Measurements from ENCODE around the gene OR11H7. TPM values are rescaled to one million over a fixed set of nuclear protein-coding genes. Genes with fewer than 3 reads are reported as not detected.
"Not testable (repeated sequence)": the region's sequence is repeated elsewhere in the genome, so short reads cannot be mapped to it uniquely, and the experiment has no call there.

Gene OR11H7
- total RNA-seq, 2 experiments from 2014 or later: not detected

- no TSS peak for BruUV-seq (replicated peaks)
- Histone ChIP-seq H3K9me3 (ENCODE audit: low read length) (no peaks in the 10 kb centered on the region), H3K4me3 (ENCODE audit: low read depth, low read length, poor library complexity, severe bottlenecking) (no peak overlapping the region), H3K4me1 (ENCODE audit: insufficient read depth, low read length, poor library complexity, severe bottlenecking) (no peaks in the 10 kb centered on the region), H3K36me3 (ENCODE audit: insufficient read depth, low read length) (no peaks in the 10 kb centered on the region), H3K79me2 (ENCODE audit: insufficient read depth, low read depth, low read length) (no peaks in the 10 kb centered on the region), H4K20me1 (ENCODE audit: insufficient read depth, low read length) (no peaks in the 10 kb centered on the region), H3K4me2 (ENCODE audit: low read length) (no peak overlapping the region), H2AFZ (ENCODE audit: low read length) (no peak overlapping the region), H3K9me2 (ENCODE audit: insufficient read depth, low read length) (no peaks in the 10 kb centered on the region), H3K27ac (ENCODE audit: low read depth, low read length, poor library complexity, severe bottlenecking) (no peak overlapping the region)
- no peak for DNase-seq (ENCODE audit: low spot score)
- CTCF ChIA-PET (ENCODE audit: unreplicated experiment): no interaction called here
- intact Hi-C loops (cut with micrococcal nuclease; ENCODE audit: unreplicated experiment): no loop called here
- POLR2A ChIA-PET: interaction anchor here (1.3 kb wide), 1 partner anchor 27 kb away, joined by 3 read pairs; no protein-coding TSS in a partner anchor
- TF ChIP-seq, protein P1, sequence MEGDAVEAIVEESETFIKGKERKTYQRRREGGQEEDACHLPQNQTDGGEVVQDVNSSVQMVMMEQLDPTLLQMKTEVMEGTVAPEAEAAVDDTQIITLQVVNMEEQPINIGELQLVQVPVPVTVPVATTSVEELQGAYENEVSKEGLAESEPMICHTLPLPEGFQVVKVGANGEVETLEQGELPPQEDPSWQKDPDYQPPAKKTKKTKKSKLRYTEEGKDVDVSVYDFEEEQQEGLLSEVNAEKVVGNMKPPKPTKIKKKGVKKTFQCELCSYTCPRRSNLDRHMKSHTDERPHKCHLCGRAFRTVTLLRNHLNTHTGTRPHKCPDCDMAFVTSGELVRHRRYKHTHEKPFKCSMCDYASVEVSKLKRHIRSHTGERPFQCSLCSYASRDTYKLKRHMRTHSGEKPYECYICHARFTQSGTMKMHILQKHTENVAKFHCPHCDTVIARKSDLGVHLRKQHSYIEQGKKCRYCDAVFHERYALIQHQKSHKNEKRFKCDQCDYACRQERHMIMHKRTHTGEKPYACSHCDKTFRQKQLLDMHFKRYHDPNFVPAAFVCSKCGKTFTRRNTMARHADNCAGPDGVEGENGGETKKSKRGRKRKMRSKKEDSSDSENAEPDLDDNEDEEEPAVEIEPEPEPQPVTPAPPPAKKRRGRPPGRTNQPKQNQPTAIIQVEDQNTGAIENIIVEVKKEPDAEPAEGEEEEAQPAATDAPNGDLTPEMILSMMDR (conservative IDR thresholded peaks at IDR 0.05; ENCODE audit: low read length): no peak
- no peak for TF ChIP-seq EZH2phosphoT487 (IDR thresholded peaks at IDR 0.05; ENCODE audit: borderline replicate concordance, low read depth, low read length)
These were observed 13.6 kb upstream of the OR11H7 start for GRCh38 chr14:20215196-20215595.

DNA sequence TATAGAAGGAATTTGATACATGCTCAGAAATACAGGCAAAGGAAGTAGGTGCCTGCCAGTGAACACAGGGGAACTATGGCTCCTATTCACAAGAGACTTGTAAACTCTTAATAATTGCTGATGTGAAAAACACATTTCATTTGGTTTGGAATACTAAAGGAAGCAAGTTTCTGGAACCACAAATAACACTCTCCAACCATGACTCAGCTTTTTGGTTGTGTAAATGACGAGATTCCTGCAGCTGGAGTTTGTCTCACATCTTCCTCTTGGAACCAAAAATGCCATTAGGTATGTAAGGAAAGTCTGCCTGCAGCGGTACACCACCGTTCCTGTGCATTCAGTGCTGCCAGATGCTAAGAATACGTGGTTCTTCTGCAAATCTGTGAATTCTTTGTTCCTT is 9.7 kb upstream of the OR11H7 start:
- Histone ChIP-seq H3K9me3 (ENCODE audit: low read length) (no peaks in the 10 kb centered on the region), H3K4me2 (ENCODE audit: low read length) (no peak overlapping the region), H3K9me2 (ENCODE audit: insufficient read depth, low read length) (no peaks in the 10 kb centered on the region), H3K79me2 (ENCODE audit: insufficient read depth, low read depth, low read length) (no peaks in the 10 kb centered on the region), H3K4me1 (ENCODE audit: insufficient read depth, low read length, poor library complexity, severe bottlenecking) (no peaks in the 10 kb centered on the region), H3K4me3 (ENCODE audit: low read depth, low read length, poor library complexity, severe bottlenecking) (no peak overlapping the region), H2AFZ (ENCODE audit: low read length) (no peak overlapping the region), H3K27ac (ENCODE audit: low read depth, low read length, poor library complexity, severe bottlenecking) (no peak overlapping the region), H3K36me3 (ENCODE audit: insufficient read depth, low read length) (no peaks in the 10 kb centered on the region), H4K20me1 (ENCODE audit: insufficient read depth, low read length) (no peaks in the 10 kb centered on the region)
- BruUV-seq (replicated peaks): no TSS peak
- ChIA-PET POLR2A (no interaction called here), CTCF (ENCODE audit: unreplicated experiment) (no interaction called here)
- intact Hi-C loops (cut with micrococcal nuclease; ENCODE audit: unreplicated experiment): no loop called here
- no peak for TF ChIP-seq EZH2phosphoT487 (IDR thresholded peaks at IDR 0.05; ENCODE audit: borderline replicate concordance, low read depth, low read length)
- TF ChIP-seq, protein P1 (conservative IDR thresholded peaks at IDR 0.05; ENCODE audit: low read length): no peak
- no peak for DNase-seq (ENCODE audit: low spot score)

GRCh38 chr14:20223410-20223809 is 5.4 kb upstream of the OR11H7 start, which contains the start of gene OR11H6:
Gene OR11H6 (plus strand): TSS chr14:20223710. CDS start chr14:20223710, 0 bp downstream.
- no peaks in the 10 kb centered on the region for H3K9me2 ChIP-seq (ENCODE audit: insufficient read depth, low read length)
- H2AFZ ChIP-seq (ENCODE audit: low read length): no peak within 1 kb of the TSS
- no peak within 1 kb of the TSS for H3K27ac ChIP-seq (ENCODE audit: low read depth, low read length, poor library complexity, severe bottlenecking)
- H4K20me1 ChIP-seq (ENCODE audit: insufficient read depth, low read length): no peaks in the 10 kb centered on the region
- H3K9me3 ChIP-seq (ENCODE audit: low read length): no peaks in the 10 kb centered on the region
- POLR2A ChIA-PET: no interaction called here
- H3K4me2 ChIP-seq (ENCODE audit: low read length): no peak within 1 kb of the TSS
- TF ChIP-seq EZH2phosphoT487 (IDR thresholded peaks at IDR 0.05; ENCODE audit: borderline replicate concordance, low read depth, low read length): no peak
- TF ChIP-seq, protein P1 (conservative IDR thresholded peaks at IDR 0.05; ENCODE audit: low read length): no peak
- H3K4me1 ChIP-seq (ENCODE audit: insufficient read depth, low read length, poor library complexity, severe bottlenecking): no peaks in the 10 kb centered on the region
- H3K4me3 ChIP-seq (ENCODE audit: low read depth, low read length, poor library complexity, severe bottlenecking): no peak within 1 kb of the TSS
- no peak for DNase-seq (ENCODE audit: low spot score)
- intact Hi-C loops (cut with micrococcal nuclease; ENCODE audit: unreplicated experiment): no loop called here
- no peaks in the 10 kb centered on the region for H3K79me2 ChIP-seq (ENCODE audit: insufficient read depth, low read depth, low read length)
- no TSS peak for BruUV-seq (replicated peaks)
- H3K36me3 ChIP-seq (ENCODE audit: insufficient read depth, low read length): no peaks in the 10 kb centered on the region
- CTCF ChIA-PET (ENCODE audit: unreplicated experiment): no interaction called here

- BruUV-seq (replicated peaks); DNase-seq (ENCODE audit: low spot score); H3K4me2 ChIP-seq (ENCODE audit: low read length); H3K9me3 ChIP-seq (ENCODE audit: low read length); POLR2A ChIA-PET; H3K4me3 ChIP-seq (ENCODE audit: low read depth, low read length, poor library complexity, severe bottlenecking); H3K79me2 ChIP-seq (ENCODE audit: insufficient read depth, low read depth, low read length); intact Hi-C loops (cut with micrococcal nuclease; ENCODE audit: unreplicated experiment); H3K4me1 ChIP-seq (ENCODE audit: insufficient read depth, low read length, poor library complexity, severe bottlenecking); H3K9me2 ChIP-seq (ENCODE audit: insufficient read depth, low read length); H4K20me1 ChIP-seq (ENCODE audit: insufficient read depth, low read length); H3K27ac ChIP-seq (ENCODE audit: low read depth, low read length, poor library complexity, severe bottlenecking); H3K36me3 ChIP-seq (ENCODE audit: insufficient read depth, low read length); CTCF ChIA-PET (ENCODE audit: unreplicated experiment); H2AFZ ChIP-seq (ENCODE audit: low read length): not testable (repeated sequence)
These were observed 6.6 kb downstream of the OR11H7 start for GRCh38 chr14:20235415-20235814.

All from OCI-LY7 (cell line).